GM18511 (cell line): ENCODE measurements around the gene ZBTB11.
"Not testable (repeated sequence)": the region's sequence is repeated elsewhere in the genome, so short reads cannot be mapped to it uniquely, and the experiment has no call there.

ENCODE experiments used
- ATAC-seq: cut with Tn5 transposase; IDR thresholded peaks from one replicate; pipeline ENCODE4 v1.9.1; 2021; ENCODE audit warnings: mild to moderate bottlenecking, moderate library complexity; ENCODE audit not compliant: unreplicated experiment

ZBTB11 gene

DNA sequence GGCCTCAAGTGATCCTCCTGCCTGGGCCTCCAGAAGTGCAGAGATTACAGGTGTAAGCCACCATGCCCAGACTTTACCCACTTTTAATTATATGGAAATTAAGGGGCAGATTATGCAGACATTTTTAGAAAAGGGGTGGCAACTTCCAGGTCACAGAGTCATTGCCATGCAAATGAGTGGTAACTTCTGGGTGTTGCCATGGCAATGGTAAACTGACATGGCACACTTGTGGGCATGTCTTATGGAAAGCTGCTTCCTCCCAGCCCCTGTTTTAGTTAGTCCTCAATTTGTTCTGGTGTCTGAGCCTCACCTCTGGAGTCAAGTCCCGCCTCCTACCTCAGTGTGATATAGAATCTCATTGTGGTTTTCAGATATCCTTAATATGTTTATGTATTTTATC is 53.3 kb downstream of the ZBTB11 start:
- ATAC-seq, result no peak

DNA sequence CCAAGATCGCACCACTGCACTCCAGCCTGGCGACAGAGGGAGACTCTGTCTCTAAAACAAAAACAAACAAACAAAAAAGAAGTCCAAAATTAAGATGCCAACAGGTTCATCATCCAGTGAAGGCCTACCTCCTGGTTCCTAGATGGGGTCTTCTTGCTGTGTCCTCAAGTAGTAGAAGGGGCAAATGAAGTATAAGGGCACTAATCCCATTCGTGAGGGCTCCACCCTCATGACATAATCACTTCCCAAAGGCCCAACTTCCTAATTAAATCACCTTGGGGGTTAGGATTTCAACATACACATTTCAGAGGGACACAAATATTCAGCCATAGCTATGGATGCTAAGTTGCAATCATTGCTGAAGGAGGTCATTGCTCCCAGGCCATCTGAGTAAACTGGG is 57.2 kb downstream of the ZBTB11 start:
- no peak for ATAC-seq

DNA sequence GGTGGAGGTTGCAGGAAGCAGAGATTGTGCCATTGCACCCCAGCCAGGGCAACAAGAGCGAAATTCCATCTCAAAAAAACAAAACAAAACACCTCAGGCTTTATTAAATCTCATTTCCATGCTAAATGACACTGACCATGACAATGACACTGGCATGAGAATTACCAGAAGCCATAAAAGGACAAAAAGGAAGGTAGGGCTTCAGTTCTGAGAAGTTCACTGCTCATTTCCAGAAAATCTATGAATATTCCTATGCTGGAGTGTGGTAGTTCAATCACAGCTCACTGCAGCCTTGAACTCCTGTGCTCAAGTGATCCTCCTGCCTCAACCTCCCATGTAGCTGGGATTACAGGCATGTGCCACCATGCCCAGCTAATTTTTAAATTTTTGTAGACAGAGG is 58.2 kb downstream of the ZBTB11 start:
- ATAC-seq, result no peak

DNA sequence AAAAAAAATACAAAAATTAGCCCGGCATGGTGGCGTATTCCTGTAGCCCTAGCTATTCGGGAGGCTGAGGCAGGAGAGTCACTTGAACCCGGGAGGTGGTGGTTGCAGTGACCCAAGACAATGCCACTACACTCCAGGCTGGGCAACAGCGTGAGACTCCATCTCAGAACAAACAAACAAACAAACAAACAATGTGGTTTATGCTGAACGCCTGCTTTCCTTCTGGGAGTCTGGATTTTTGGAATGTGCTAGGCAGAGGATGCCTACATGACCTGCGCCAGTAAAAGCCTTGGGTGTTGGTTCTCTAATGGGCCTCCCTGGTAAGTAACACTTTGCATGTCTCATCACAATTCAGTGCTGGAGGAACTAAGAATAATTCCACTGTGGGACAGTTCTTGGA is 59.5 kb downstream of the ZBTB11 start:
- ATAC-seq, result no peak

DNA sequence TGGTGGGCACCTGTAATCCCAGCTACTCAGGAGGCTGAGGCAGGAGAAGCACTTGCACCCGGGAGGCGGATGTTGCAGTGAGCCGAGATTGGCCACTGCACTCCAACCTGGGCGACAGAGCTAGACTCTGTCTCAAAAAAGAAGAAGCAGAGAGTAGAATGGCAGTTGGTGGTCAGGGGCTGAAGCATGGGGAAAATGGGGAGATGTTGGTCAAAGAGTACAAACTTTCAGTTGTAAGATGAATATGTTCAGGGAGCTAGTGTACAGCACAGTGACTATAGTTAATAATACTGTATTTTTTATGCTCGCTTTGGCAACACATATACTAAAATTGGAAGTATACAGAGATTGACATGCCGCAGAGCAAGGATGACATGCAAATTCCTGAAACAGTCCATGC is 61.4 kb downstream of the ZBTB11 start:
- ATAC-seq, result no peak

DNA sequence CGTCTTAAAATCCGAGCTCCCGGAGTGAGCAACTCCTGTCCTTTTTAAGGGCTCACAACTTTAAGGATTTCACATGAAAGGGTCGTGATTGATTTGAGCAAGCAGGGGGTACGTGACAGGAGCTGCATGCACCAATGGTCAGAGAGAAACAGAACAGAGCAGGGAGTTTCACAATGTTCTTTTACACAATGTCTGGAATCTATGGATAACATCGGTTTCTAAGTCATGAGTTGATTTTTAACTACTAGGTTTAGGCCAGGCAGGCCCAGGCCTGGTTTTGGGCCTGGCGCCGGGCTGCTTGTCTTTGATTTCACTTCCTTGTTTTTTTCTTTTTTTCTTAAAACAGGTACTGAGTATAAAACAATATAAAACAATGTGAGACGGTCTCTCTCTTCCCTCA is 63.9 kb downstream of the ZBTB11 start:
- ATAC-seq, result not testable (repeated sequence)

DNA sequence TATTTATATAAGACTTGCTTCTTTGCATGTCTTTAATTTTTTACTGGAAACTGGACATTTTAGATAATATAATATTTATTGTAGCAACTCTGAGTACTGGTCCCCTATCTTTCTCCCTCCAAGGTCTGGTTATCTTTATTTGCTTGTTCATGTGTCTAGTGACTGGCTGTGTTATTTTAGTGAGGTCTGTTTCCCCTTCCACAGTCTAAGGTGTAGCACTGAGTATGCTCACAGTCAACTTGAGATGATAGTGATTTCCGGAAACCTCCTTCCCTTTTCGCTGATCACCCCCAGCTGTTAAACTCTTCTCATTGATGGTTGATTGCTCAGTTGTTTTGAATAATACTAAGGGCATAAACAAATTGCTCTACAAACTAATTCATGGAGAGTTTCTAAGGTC is 65.9 kb downstream of the ZBTB11 start:
- no peak for ATAC-seq

DNA sequence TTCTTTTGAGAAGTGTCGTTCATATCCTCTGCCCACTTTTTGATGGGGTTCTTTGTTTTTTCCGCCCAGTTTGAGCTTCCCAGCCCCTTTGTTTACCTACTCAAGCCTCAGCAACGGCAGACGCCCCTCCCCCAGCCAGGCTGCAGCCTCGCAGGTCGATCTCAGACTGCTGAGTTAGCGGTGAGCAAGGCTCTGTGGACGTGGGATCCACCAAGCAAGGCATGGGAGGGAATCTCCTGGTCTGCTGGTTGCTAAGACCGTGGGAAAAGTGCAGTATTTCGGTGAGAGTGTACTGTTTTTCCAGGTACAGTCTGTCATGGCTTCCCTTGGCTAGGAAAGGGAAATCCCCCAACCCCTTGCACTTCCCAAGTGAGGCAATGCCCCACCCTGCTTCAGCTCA is 71.5 kb downstream of the ZBTB11 start:
- ATAC-seq, result not testable (repeated sequence)

DNA sequence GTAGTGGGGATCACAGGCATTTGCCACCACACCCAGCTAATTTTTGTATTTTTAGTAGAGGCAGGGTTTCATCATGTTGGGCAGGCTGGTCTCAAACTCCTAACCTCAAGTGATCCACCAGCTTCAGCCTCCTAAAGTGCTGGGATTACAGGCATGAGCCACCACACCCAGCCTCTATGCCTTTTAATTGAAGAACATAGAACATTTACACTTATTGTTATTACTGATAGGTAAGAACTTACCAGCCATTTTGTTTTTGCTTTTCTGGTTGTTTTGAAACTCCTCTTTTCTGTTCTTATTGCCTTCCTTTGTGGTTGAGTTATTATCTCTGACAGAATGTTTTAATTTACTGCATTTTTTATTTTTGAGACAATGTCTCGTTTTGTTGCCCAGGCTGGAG is 73.7 kb downstream of the ZBTB11 start:
- ATAC-seq, result no peak

DNA sequence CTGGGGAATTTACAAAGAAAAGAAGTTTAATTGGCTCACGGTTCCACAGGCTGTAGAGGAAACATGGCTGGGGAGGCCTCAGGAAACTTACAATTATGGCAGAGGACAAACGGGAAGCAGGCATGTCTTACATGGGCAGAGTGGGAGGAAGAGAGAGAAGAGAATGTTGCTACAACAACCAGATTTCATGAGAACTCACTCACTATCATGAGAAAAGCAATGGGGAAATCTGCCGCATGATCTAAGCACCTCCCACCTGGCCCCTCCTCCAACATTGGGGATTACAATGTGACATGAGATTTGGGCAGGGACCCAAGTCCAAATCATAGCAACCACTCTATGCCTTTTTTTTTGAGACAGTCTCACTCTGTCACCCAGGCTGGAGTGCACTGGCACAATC is 74.2 kb downstream of the ZBTB11 start:
- ATAC-seq, result no peak
